ENCODE results near the gene DOCK3.
"Not testable (repeated sequence)": the region's sequence is repeated elsewhere in the genome, so short reads cannot be mapped to it uniquely, and the experiment has no call there.

Gene DOCK3

GRCh38 chr3:51257870-51258269 is 583.1 kb downstream of the DOCK3 start:
- no peak for DNase-seq

GRCh38 chr3:51264166-51264565 is 589.4 kb downstream of the DOCK3 start:
- not testable (repeated sequence) for DNase-seq

GRCh38 chr3:51268132-51268531 is 593.4 kb downstream of the DOCK3 start:
- DNase-seq = no peak

- DNase-seq = no peak
These were observed 594.7 kb downstream of the DOCK3 start for GRCh38 chr3:51269466-51269865.

- no peak for DNase-seq
These were observed 595.8 kb downstream of the DOCK3 start for GRCh38 chr3:51270559-51270958.

GRCh38 chr3:51271172-51271571 is 596.4 kb downstream of the DOCK3 start:
- no peak for DNase-seq

- DNase-seq = no peak
These were observed 599.3 kb downstream of the DOCK3 start for GRCh38 chr3:51274052-51274451.

- no peak for DNase-seq
These were observed 600.5 kb downstream of the DOCK3 start for GRCh38 chr3:51275111-51275805.

- DNase-seq = no peak
These were observed 601.3 kb downstream of the DOCK3 start for GRCh38 chr3:51276046-51276445.

- DNase-seq = no peak
These were observed 604.7 kb downstream of the DOCK3 start for GRCh38 chr3:51279448-51279847.

GRCh38 chr3:51280176-51280575 is 605.4 kb downstream of the DOCK3 start:
- no peak for DNase-seq

GRCh38 chr3:51282931-51283330 is 608.2 kb downstream of the DOCK3 start:
- no peak for DNase-seq

- no peak for DNase-seq
These were observed 608.7 kb downstream of the DOCK3 start for GRCh38 chr3:51283421-51283820.

GRCh38 chr3:51295625-51296024 is 620.9 kb downstream of the DOCK3 start:
- DNase-seq = no peak

GRCh38 chr3:51297333-51297732 is 622.6 kb downstream of the DOCK3 start:
- no peak for DNase-seq

GRCh38 chr3:51304230-51304629 is 629.5 kb downstream of the DOCK3 start:
- no peak for DNase-seq

GRCh38 chr3:51306093-51306492 is 631.4 kb downstream of the DOCK3 start:
- DNase-seq = no peak

- DNase-seq = no peak
These were observed 632.7 kb downstream of the DOCK3 start for GRCh38 chr3:51307458-51307857.

- not testable (repeated sequence) for DNase-seq
These were observed 633.3 kb downstream of the DOCK3 start for GRCh38 chr3:51307945-51308607.

GRCh38 chr3:51311055-51311454 is 636.3 kb downstream of the DOCK3 start:
- DNase-seq = no peak

- DNase-seq = no peak
These were observed 653.5 kb downstream of the DOCK3 start for GRCh38 chr3:51328206-51328605.

GRCh38 chr3:51330046-51330445 is 655.3 kb downstream of the DOCK3 start:
- no peak for DNase-seq

GRCh38 chr3:51332156-51332555 is 657.4 kb downstream of the DOCK3 start:
- no peak for DNase-seq

- DNase-seq = no peak
These were observed 658.3 kb downstream of the DOCK3 start for GRCh38 chr3:51333021-51333420.

GRCh38 chr3:51336261-51336660 is 661.5 kb downstream of the DOCK3 start:
- no peak for DNase-seq

Measured in femur (tissue), 1 donor.